Stimulated activated CD8-positive, alpha-beta memory T cell treated with anti-CD3 and anti-CD28 coated beads, Interleukin-15, amount 100 ng/mL, for 24 hours (primary cell): ENCODE results near the gene ADM2.

Experiments used
- DNase-seq: peaks from one replicate; pipeline ENCODE4 v3.0.0-alpha.2; 2020; ENCODE audit warnings: low read depth

The ADM2 gene

GRCh38 chr22:50445071-50445879 lies 36.1 kb upstream of the ADM2 start:
- no peak for DNase-seq

DNA sequence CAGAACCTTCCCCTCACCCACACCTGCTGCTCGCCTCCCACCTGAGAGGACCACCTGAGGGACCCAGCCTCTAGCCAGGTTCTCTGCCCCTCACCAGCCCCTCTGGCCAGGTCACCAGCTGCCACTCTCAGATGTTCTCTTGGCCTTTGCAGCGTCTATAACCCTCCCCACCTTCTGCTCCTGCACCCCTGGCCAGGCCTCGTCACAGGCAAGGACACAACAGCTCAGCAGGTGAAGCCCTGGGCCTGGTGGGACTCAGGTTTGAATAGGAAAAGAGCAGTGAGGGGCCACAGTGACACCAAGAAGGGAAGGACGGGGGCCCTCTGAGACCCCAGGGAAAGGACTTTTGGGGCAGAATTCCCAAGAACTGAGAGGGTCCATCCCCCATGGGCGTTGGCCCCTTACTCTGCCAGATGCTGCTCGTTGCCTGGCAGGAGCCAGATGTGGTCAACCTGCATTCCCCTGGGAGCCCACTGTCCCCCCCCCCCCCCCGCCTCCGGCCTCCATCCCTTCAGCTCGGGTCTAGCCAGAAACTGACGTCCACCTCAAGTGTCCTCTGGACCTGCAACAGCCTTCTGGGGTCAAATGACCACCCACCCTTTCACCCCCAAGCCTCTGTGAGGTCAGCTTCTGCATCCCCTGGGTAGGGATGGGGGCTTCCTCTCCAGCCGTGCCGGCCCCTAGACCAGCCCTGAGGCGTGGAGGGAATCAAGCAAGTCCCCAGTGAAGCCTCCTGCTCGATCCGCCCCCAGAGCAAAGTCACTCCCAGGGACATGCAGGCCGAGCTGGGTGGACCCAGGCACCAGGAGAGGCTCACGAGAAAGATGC lies 35.2 kb upstream of the ADM2 start:
- DNase-seq = no peak

DNA sequence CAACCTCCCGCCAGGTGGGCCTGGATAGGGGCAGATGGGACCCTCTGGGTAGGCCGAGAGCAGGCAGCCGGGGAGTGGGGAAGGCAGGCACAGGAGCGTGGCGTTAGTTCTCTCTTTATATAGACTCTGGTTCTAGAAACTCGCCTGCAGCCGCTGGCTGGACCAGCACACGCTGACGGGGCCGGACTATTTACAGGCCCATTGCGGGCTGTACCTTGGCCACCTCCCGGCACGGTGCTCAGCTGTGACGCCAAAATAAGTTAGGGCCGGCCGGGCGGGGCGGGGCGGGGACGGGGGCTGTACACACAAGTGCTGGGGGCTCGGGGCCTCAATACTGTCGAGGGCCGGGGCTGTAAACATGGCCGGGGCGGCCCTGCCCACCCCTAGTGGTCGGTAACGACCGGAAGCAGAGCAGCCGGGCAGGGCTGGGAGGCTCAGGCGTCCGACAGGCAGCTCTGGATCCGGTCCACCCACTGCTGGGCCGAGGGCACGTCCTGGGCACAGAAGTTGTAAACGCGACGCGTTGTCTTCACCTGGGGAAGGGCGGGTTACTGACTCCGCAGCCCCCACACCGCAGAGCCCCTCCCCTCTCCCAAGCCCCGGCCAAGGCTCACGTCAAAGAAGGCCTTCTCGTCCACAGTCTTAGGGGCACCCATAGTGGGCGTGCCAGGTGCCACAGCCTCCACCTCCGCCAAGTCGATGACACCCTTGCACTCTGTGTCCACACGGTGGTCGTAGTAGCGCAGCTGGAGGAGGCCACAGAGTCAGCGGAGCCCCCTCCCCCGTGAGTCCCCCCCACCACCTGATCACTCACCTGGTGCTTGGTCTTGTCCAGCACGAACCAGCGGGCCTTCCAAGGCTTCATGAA lies 34.4 kb upstream of the ADM2 start:
- DNase-seq = no peak

DNA sequence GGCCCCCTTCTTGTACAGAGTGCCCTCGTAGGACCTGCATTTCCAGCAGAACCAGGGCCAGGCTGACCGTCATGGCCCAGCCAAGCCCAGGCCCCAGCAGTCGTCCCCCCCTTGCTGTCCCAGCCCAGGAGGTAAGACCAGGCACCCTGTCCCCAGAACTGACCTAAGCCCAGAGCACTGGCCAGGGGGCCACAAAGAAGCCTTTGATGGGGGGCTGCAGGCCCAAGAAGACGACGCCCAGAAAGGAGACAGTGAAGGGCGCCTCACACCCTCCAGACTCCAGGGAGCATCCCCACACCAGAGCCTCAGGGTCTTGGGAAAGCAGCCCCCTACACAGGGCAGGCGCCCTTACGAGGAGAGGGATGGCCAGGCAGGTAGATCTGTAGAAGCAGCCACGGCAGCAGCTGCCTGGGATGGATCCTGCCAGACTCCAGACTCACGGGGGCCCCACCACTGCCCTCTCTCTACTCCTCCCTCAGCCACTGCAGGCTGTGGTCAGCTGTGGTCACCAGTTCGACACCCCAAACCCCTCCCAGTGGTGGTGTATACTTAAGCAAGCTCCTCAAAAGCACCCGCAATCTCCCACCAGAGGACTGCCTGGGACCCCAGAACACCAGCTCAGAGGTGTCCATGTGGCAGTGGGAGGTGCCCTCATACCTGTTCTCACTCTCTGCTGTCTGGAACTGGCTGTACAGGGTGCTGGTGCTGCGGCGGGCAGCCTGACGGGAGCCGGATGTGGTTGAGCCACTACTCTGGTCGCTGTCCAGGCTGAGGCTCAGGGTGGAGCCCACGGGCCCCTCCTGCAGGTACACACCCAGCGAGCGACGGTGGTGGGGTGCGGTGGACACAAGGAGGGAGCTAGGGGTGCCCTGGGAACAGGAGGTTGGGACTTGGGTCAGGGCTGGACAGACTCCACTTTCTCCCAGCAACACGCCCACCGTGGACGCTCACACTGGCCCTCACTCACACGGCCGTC lies 33.5 kb upstream of the ADM2 start:
- DNase-seq = no peak

- no peak for DNase-seq
Measured at GRCh38 chr22:50452649-50453048, 28.7 kb upstream of the ADM2 start.

GRCh38 chr22:50454556-50455075 lies 26.7 kb upstream of the ADM2 start:
- DNase-seq = no peak

- DNase-seq = no peak
Measured at GRCh38 chr22:50455201-50455600, 26.1 kb upstream of the ADM2 start.

DNA sequence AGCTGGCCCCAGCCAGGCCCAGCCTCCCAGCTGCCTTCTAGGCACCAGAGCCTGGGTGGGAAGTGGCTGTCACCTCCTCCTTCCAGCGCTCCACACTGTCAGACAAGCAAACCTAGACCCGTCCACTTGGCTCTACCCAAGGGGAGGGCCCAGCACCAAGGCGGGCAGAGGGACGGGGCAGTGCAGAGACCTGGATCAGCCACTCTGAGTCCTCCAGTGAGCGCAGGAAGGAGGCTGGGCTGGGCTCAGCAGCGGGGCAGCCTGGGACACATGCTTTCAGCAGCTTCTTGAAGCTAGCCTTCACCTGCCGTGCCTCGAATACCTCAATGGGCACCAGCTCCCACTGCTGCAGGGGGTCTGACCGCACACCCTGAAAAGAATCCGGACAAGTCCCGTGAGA lies 25.3 kb upstream of the ADM2 start:
- no peak for DNase-seq

DNA sequence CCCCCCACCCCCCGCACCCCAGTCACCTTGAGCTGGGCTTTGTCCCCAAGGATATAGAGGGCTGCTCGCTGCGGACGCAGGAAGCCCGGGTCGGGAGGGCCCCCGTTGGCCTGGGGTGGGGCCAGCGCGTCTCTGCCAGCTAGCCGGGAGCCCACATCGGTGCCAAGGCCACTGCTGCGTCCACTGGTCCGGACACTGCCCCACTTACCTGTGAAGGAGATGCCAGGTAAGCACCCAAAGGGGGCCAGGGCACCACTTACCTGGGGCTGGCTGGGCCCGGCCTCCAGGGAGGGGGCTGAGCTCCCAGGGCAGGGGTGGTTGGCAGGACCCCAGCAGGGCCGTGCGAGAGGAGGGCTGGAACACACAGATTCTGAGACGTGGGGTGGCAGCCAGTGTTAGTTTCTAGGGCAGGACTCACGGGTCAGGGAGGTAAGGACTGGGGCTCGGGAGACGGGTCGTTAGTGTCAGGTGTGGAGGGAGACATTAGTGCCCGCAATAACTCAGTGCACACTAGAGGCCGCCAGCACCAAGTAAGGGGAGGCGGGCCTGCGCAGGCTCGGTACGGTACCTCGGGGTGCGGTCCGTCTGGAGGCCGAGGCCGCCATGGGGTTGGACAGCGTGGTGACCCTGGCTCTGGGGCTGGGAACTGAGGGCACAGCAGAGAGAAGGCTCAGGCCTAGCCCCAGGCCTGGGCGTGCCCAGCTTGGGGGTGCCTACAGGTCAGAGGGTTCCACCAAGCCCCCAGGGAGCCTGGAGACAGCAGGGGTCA lies 24.7 kb upstream of the ADM2 start:
- no peak for DNase-seq

GRCh38 chr22:50459016-50459415 lies 22.3 kb upstream of the ADM2 start:
- no peak for DNase-seq

- no peak for DNase-seq
Measured at GRCh38 chr22:50459496-50460140, 21.7 kb upstream of the ADM2 start.

DNA sequence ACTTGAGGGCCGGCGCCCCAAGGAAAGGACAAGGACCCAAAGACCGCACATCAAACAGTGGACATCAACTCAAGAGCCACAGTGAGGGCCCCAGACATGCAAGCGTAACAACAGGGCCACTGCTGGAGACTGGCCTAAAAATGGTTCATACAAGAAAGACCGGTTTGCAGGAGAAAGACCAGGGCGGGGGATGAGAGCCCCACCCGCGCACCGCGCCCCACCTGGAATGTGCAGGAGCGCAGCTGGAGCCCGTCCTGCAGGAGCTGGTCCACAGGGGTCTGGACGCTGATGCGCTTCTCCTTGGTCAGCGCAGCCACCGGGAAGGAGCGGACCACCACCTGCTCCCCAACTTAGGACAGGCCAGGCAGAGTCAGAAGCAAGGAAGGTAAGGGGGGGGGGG lies 20.4 kb upstream of the ADM2 start:
- DNase-seq = no peak

DNA sequence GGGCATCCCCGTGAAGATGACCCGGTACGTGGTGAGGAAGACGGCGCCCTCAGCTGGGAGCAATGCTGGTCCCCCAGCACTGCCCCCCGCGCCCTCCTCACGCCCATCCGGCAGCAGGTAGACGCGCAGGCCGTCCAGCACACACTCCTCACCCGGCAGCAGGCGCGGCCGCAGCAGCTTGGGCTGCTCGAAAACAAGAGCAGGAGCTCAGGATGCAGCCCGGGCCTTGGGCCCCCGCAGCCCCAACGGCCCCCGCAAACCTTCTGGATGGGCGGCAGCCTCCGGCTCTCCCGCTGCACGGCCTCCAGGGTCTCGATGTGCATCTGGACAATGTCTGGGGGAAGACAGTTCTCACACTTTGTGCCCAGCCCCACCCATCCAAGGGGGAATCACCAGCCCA lies 19.8 kb upstream of the ADM2 start:
- DNase-seq = no peak

DNA sequence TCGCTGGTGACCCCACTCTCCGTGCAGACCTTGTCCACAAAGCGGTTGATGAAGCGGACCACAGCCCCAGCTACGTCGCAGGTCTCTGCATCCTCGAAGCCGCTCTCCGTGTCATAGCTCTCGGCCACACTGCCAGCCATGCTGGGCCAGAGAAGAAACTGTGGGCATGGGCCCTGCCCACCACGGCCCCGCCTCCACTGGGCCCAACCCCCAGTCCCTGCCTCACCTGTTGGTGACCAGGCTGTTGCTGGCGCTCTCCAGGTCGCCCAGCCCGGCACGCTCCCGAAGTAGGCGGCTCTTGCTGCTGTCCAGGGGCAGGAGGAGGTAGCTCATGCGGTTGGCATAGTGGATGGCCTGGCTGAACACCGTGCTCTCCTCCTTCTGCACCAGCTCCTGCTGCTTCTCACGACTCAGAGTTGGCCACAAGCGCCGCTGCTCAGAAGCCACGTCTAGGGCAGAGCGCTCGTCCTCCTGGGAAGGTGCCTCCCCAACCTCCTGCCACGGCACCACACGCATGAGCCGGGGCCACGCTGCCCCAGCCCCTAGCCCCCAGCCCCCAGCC lies 19.3 kb upstream of the ADM2 start:
- DNase-seq = no peak

DNA sequence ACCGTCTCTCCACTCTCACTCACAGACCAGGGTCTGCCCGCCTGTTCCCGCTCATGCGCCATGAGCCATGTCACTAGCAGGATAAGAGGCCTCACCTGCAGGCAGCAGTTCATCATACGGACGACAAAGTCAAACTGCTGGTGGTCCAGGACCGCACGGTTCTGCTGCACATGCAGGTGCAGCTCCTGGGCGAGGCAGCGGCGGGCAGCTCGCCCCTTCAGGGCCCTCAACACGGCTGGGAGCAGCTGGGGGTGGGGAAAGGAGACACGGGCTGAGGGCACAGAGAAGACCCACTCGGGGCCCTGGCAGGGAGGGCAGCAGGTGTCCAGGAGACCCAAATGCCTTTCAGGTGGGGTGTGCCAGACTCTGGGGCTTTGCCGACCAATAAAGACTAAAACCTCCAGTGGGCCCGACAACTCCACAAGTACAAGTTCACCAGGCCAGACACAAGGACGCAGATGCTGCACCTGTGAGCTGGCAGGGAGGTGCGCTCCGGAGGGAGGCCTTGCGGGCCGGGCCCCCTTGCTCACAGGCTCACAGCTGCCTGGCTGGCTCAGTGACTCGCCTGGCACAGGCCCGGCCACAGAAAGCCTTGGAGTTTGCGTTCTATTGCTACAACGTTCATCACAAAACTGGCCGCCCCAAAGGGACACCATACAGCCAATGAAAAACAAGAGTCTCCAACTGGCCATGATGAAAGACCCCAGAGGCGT lies 18.0 kb upstream of the ADM2 start:
- no peak for DNase-seq

DNA sequence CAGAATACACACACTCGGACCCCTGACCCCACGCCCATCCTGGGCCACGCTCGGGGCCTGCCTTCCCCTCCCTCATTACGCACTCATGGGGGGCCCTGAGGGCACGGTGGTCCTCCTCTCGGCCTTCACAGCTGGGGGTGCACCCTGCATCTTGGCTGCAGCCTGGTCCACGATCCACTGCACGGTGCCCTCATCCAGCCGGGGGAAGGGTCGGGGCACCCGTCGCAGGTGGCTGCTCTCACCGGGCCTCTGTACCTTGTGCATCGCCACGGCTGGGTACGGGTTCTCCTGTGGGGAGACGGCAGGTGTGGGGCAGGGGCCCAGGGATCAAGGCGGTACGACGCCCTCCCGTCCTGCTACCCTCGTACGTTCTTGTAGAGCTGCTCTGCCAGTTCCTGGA lies 16.9 kb upstream of the ADM2 start:
- no peak for DNase-seq

DNA sequence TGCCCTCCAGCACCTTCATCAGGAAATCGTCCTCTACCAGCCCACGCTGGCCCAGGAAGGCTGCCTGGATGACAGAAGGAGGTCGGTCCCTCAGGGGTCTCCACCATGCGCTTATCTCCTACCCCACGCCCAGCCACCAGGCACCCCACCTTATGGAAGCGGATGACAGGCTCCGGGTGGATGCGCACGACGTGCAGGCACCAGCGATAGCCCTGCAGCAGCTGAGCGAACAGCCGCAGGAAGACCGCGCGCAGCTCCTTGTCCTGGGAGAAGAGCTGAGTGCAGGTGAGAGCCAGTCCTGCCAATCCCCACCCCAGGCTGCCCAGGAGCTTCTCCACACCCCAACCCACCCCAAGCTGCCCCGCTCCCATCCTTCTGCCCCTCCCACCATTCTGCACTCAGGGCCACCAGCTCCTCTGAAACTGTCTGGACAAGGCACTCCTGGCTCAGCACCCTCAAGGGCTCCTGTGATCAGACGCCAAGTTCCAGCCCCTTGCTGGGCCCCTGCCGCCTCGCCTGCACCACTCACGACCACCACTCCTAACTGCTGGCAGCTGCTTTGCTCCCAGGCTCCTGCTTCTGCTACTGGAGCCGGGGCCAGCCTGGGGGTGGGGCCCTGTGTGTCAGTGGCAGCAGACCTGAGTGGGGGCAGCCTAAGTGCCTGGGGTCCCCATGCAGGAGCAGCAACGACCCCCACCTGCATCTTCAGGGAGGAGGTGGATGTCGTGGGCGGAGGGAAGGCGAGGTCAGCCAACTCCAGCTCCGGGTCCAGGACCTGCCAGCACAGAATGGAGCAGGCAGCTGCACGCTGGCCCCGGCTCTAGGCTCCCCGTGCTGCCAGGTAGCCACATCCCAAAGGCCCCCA lies 16.0 kb upstream of the ADM2 start:
- no peak for DNase-seq

DNA sequence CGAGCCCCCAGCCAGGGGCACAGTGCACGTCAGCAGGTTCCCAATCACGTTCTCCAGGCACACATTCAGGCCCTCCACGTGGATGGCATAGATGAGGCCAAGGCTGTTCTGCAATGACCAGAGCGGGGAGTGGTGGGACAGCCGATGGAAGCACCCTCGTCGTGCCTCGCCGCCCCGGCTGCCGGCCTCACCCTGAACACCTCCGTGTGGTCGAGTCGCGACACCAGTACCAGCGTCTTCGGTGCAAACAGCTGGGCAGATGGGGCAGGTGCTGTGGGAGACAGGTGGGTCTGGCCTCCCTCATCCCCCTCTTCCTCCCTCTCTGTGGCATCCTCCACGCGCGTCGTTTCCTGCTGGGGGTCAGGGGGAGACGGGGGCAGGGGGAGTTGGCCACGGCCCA lies 14.0 kb upstream of the ADM2 start:
- no peak for DNase-seq
